H1 (cell line): ENCODE results near the gene RRP1. TPM values are rescaled to one million over a fixed set of nuclear protein-coding genes. Genes with fewer than 3 reads are reported as not detected.

ENCODE experiments used
- CTCF ChIA-PET: fragments of 300-600 bp; sonication (Branson Sonifier 250); formaldehyde crosslinking; loops from one replicate; lab custom pipeline; 2021; ENCODE audit not compliant: partially characterized antibody; lab: Charles Lee
- POLR2A ChIA-PET: fragments of 300-600 bp; sonication (Branson Sonifier 250); formaldehyde crosslinking; loops from one replicate; lab custom pipeline; 2021; ENCODE audit warnings: inconsistent platforms; ENCODE audit not compliant: partially characterized antibody; lab: Charles Lee
- DNase-seq, 2 experiments: peaks; one replicate each; pipeline versions ENCODE4 v3.0.0 to v3.0.0-alpha.2; 2010 to 2022; ENCODE audit warnings: low spot score in 2 of 2, low read depth in 1 of 2, mixed read lengths in 1 of 2
- FAIRE-seq: peaks from 2 replicates; lab custom pipeline; 2011; peaks lifted over from hg19 to GRCh38; lab: Jason Lieb, UNC
- H2AFZ ChIP-seq: 2 replicates; pipeline ENCODE4 v1.8.1; 2012; ENCODE audit warnings: low read length, inconsistent platforms
- H2AK5ac ChIP-seq: 2 replicates; pipeline ENCODE4 v1.6.1; 2013; ENCODE audit warnings: low read depth, low read length
- H2BK120ac ChIP-seq: replicated peaks from 2 replicates; pipeline ENCODE3; 2013; ENCODE audit warnings: low read depth, low read length, inconsistent platforms
- H2BK12ac ChIP-seq: 2 replicates; pipeline ENCODE4 v1.6.1; 2013; ENCODE audit warnings: low read depth, low read length
- H2BK15ac ChIP-seq: 2 replicates; pipeline ENCODE4 v1.6.1; 2013; ENCODE audit warnings: low read length
- H2BK20ac ChIP-seq: 2 replicates; pipeline ENCODE4 v1.6.1; 2013; ENCODE audit warnings: low read length
- H2BK5ac ChIP-seq: 2 replicates; pipeline ENCODE4 v1.6.1; 2013; ENCODE audit warnings: low read depth, low read length
- H3K14ac ChIP-seq: 2 replicates; pipeline ENCODE4 v1.6.1; 2013; ENCODE audit warnings: inconsistent platforms; ENCODE audit not compliant: insufficient read length
- H3K18ac ChIP-seq: 2 replicates; pipeline ENCODE4 v1.6.1; 2013; ENCODE audit warnings: low read length; ENCODE audit errors: extremely low read depth
- H3K23ac ChIP-seq: 2 replicates; pipeline ENCODE4 v1.6.1; 2013; ENCODE audit warnings: inconsistent platforms; ENCODE audit not compliant: insufficient read length
- H3K23me2 ChIP-seq: 2 replicates; pipeline ENCODE4 v1.6.1; 2013; ENCODE audit warnings: low read depth, low read length
- H3K27ac ChIP-seq: 2 replicates; pipeline ENCODE4 v1.6.1; 2011; ENCODE audit warnings: low read depth, low read length, inconsistent platforms
- H3K27me3 ChIP-seq, 4 experiments: replicated peaks in 1 of 4; 1 replicate in 1 of 4; 2 replicates in 3 of 4; pipeline versions ENCODE4 v1.6.1 to v1.8.1; 2011 to 2013; ENCODE audit warnings: low read length in 3 of 4, mild to moderate bottlenecking in 3 of 4, inconsistent platforms in 2 of 4, mixed read lengths in 2 of 4, moderate library complexity in 1 of 4; ENCODE audit not compliant: control insufficient read depth in 3 of 4, insufficient read depth in 3 of 4; ENCODE audit errors: extremely low read depth in 1 of 4
- H3K36me3 ChIP-seq, 4 experiments: 2 replicates each; pipeline versions ENCODE4 v1.6.1 to v1.8.1; 2011 to 2013; ENCODE audit warnings: mild to moderate bottlenecking in 4 of 4, low read length in 3 of 4, moderate library complexity in 2 of 4, control low read depth in 1 of 4, inconsistent platforms in 1 of 4; ENCODE audit not compliant: insufficient read depth in 4 of 4, control insufficient read depth in 2 of 4
- H3K4ac ChIP-seq: replicated peaks from 2 replicates; pipeline ENCODE3; 2013; ENCODE audit warnings: low read length, low read depth, mixed read lengths, inconsistent platforms; ENCODE audit not compliant: insufficient read length
- H3K4me1 ChIP-seq, 4 experiments: replicated peaks in 1 of 4; 1 replicate in 1 of 4; 2 replicates in 3 of 4; pipeline versions ENCODE4 v1.6.1 to v1.8.1; 2011 to 2013; ENCODE audit warnings: low read length in 3 of 4, inconsistent platforms in 2 of 4, mixed read lengths in 1 of 4; ENCODE audit not compliant: insufficient read depth in 4 of 4, control insufficient read depth in 3 of 4
- H3K4me2 ChIP-seq, 2 experiments: 2 replicates each; pipeline versions ENCODE4 v1.6.1 to v1.8.1; 2011 to 2013; ENCODE audit warnings: low read depth in 2 of 2, low read length in 2 of 2, control low read depth in 1 of 2, inconsistent platforms in 1 of 2, mild to moderate bottlenecking in 1 of 2; ENCODE audit not compliant: insufficient read depth in 1 of 2
- H3K4me3 ChIP-seq, 4 experiments: fragments of 200-600, 300-600 bp in 1 of 4; sonication (generic), shearing (Covaris generic), sonication (Bioruptor Twin) in 1 of 4; 2 replicates each; pipeline versions ENCODE4 v1.5.1 to v1.8.1; 2011 to 2016; ENCODE audit warnings: low read length in 4 of 4, low read depth in 3 of 4, control low read depth in 2 of 4, inconsistent platforms in 2 of 4, mild to moderate bottlenecking in 2 of 4, mixed read lengths in 1 of 4, moderate library complexity in 1 of 4; ENCODE audit not compliant: insufficient read depth in 2 of 4; ENCODE audit errors: extremely low read depth in 1 of 4
- H3K56ac ChIP-seq: replicated peaks from 2 replicates; pipeline ENCODE3; 2013; ENCODE audit warnings: low read depth, mild to moderate bottlenecking, mixed read lengths, low read length, inconsistent platforms; ENCODE audit not compliant: insufficient read length
- H3K79me1 ChIP-seq: 2 replicates; pipeline ENCODE4 v1.6.1; 2013; ENCODE audit warnings: low read depth, low read length, control low read depth
- H3K79me2 ChIP-seq, 2 experiments: 2 replicates each; pipeline versions ENCODE4 v1.6.1 to v1.8.1; 2012 to 2013; ENCODE audit warnings: low read length in 2 of 2, mild to moderate bottlenecking in 2 of 2, inconsistent platforms in 1 of 2; ENCODE audit not compliant: insufficient read depth in 2 of 2, control insufficient read depth in 1 of 2
- H3K9ac ChIP-seq, 4 experiments: replicated peaks in 1 of 4; 1 replicate in 1 of 4; 2 replicates in 3 of 4; pipeline versions ENCODE4 v1.6.1 to v1.8.1; 2011 to 2013; ENCODE audit warnings: low read depth in 3 of 4, low read length in 3 of 4, control low read depth in 2 of 4, mild to moderate bottlenecking in 2 of 4, moderate library complexity in 2 of 4, inconsistent platforms in 1 of 4; ENCODE audit errors: extremely low read depth in 1 of 4
- H3K9me3 ChIP-seq, 2 experiments: 2 replicates each; pipeline versions ENCODE4 v1.6.1 to v1.8.1; 2012 to 2013; ENCODE audit warnings: mild to moderate bottlenecking in 2 of 2, moderate library complexity in 2 of 2, control low read depth in 1 of 2, inconsistent platforms in 1 of 2, low read depth in 1 of 2, low read length in 1 of 2, mixed read lengths in 1 of 2; ENCODE audit not compliant: insufficient read depth in 2 of 2
- H4K20me1 ChIP-seq, 2 experiments: replicated peaks in 1 of 2; 2 replicates each; pipeline versions ENCODE3 to v1.8.1; 2011 to 2013; ENCODE audit warnings: inconsistent platforms in 2 of 2, low read length in 2 of 2, mild to moderate bottlenecking in 1 of 2; ENCODE audit not compliant: insufficient read depth in 2 of 2, control insufficient read depth in 1 of 2
- H4K5ac ChIP-seq: 2 replicates; pipeline ENCODE4 v1.6.1; 2013; ENCODE audit warnings: low read length, low read depth, mixed read lengths, inconsistent platforms; ENCODE audit not compliant: insufficient read length
- H4K8ac ChIP-seq: 2 replicates; pipeline ENCODE4 v1.8.0; 2013; ENCODE audit warnings: mild to moderate bottlenecking, moderate library complexity, low read length, inconsistent platforms; ENCODE audit not compliant: insufficient read depth; ENCODE audit errors: extremely low read depth
- H4K91ac ChIP-seq: replicated peaks from 2 replicates; pipeline ENCODE3; 2013; ENCODE audit warnings: low read length, mixed read lengths, inconsistent platforms; ENCODE audit not compliant: insufficient read length
- BCL11A ChIP-seq, 2 experiments: IDR thresholded peaks; one replicate each; pipeline ENCODE4 v1.6.1; 2011; ENCODE audit warnings: low read depth in 2 of 2, low read length in 2 of 2, mild to moderate bottlenecking in 2 of 2
- HDAC6 ChIP-seq: IDR thresholded peaks from one replicate; pipeline ENCODE4 v1.7.1; 2012; ENCODE audit warnings: low read depth, mild to moderate bottlenecking, inconsistent platforms, low read length, moderate library complexity
- JUN ChIP-seq: IDR thresholded peaks from 2 replicates; pipeline ENCODE4 v1.6.1; 2011; ENCODE audit warnings: low read depth, mild to moderate bottlenecking, improper control_type of control experiment, low read length
- JUND ChIP-seq: IDR thresholded peaks from 2 replicates; pipeline ENCODE4 v1.6.1; 2011; ENCODE audit warnings: mild to moderate bottlenecking, improper control_type of control experiment, low read length
- MAFK ChIP-seq: IDR thresholded peaks from 2 replicates; pipeline ENCODE4 v1.6.1; 2012; ENCODE audit warnings: low read depth, mild to moderate bottlenecking, improper control_type of control experiment, low read length
- POLR2AphosphoS5 ChIP-seq: IDR thresholded peaks from 2 replicates; pipeline ENCODE4 v1.6.1; 2011; ENCODE audit warnings: low read depth, low read length
- RFX5 ChIP-seq: IDR thresholded peaks from 2 replicates; pipeline ENCODE4 v1.6.1; 2011; ENCODE audit warnings: low read depth, low read length, improper control_type of control experiment, borderline replicate concordance
- SIX5 ChIP-seq: IDR thresholded peaks from 2 replicates; pipeline ENCODE4 v1.6.1; 2011; ENCODE audit warnings: mild to moderate bottlenecking, low read depth, low read length
- SUZ12 ChIP-seq: fragments of 200-600 bp; sonication (generic); IDR thresholded peaks from 2 replicates; pipeline ENCODE4 v1.6.1; 2012; ENCODE audit warnings: mild to moderate bottlenecking, inconsistent platforms, low read length, moderate library complexity, mixed read lengths
- TCF12 ChIP-seq: IDR thresholded peaks from 2 replicates; pipeline ENCODE4 v1.6.1; 2011; ENCODE audit warnings: low read depth, mild to moderate bottlenecking, low read length
- WGBS, 2 experiments: shearing (Covaris generic) in 1 of 2; methylation state at CpG; one replicate each; pipeline versions ENCODE4 v1.1.6 to v1.1.7; 2013 to 2015; ENCODE audit warnings: low lambda C conversion rate in 2 of 2, mixed read lengths in 2 of 2, inconsistent platforms in 1 of 2, low coverage in 1 of 2, missing lambda C conversion rate in 1 of 2; ENCODE audit not compliant: insufficient replicate concordance in 2 of 2, insufficient coverage in 1 of 2, insufficient read length in 1 of 2; ENCODE audit errors: extremely low coverage in 1 of 2, missing lambda C conversion rate in 1 of 2; 5-methylcytosine and 5-hydroxymethylcytosine counted together
- polyA plus RNA-seq, 7 experiments: library from polyadenylated mRNA; depleted of rRNA in 3 of 7; stranded (reverse) in 5 of 7; unstranded in 2 of 7; fragments of >200 nt in 5 of 7; fragments of 200-250 nt in 2 of 7; gene quantifications; 1 replicate in 5 of 7; 2 replicates in 1 of 7; 4 replicates in 1 of 7; pipeline versions ENCODE4 v1.2.1 to v1.2.3, GENCODE V29; 2011 to 2013; ENCODE audit warnings: missing spikeins in 2 of 7, mixed read lengths in 2 of 7
- total RNA-seq: library from RNA; stranded (reverse); fragmentation: NEBNext Ultra II Directional; extraction: Animal tissue kit (Norgen Biotek cat#: 25700); gene quantifications from 2 replicates; pipeline ENCODE4 v1.2.1, GENCODE V29; 2021

RRP1 gene
- total and polyA plus RNA-seq, 2 of the 8 experiments (the other 6 are each of a cell fraction or from before 2014, with no cell fraction given) = 11.6 to 55.2 TPM

GRCh38 chr21:43750339-43751033 is 38.9 kb upstream of the RRP1 start:
- H3K14ac ChIP-seq = no peak overlapping the region
- no peak overlapping the region for H3K23ac ChIP-seq
- no peak overlapping the region; the same call in 1 of the 2 replicates for H2BK5ac ChIP-seq
- ChIA-PET CTCF (no interaction called here), POLR2A (interaction anchor here (0.9 to 3.8 kb wide), 4 partner anchors 10 to 89 kb away, joined by 3 to 15 read pairs (median 4); no protein-coding TSS in a partner anchor)
- no peak overlapping the region for H2AK5ac ChIP-seq
- H3K23me2 ChIP-seq = no peaks in the 10 kb centered on the region
- H2BK20ac ChIP-seq = no peak overlapping the region
- H2BK120ac ChIP-seq = no peak overlapping the region
- no peak overlapping the region for H3K4ac ChIP-seq
- H3K18ac ChIP-seq = no peak overlapping the region
- H3K4me2 ChIP-seq = no peak overlapping the region
- TF ChIP-seq JUN = no peak
- TF ChIP-seq SIX5 = no peak
- no peak for TF ChIP-seq RFX5
- no peak for TF ChIP-seq JUND
- no peak for TF ChIP-seq TCF12
- TF ChIP-seq BCL11A (IDR thresholded peaks at IDR 0.05; ENCODE audit: low read depth in 2 of 2, low read length in 2 of 2) = no peak
- no peak for TF ChIP-seq SUZ12
- TF ChIP-seq POLR2AphosphoS5 = no peak
- TF ChIP-seq HDAC6 = no peak
- TF ChIP-seq MAFK = no peak
- H3K79me2 ChIP-seq = no peaks in the 10 kb centered on the region
- peaks cover 2% of the 10 kb centered on the region; the same call in 1 of the 2 replicates for H3K79me1 ChIP-seq
- H2BK15ac ChIP-seq = no peak overlapping the region
- no peak overlapping the region for H3K9ac ChIP-seq
- FAIRE-seq (no peak), DNase-seq (no peak)
- no peaks in the 10 kb centered on the region for H3K4me1 ChIP-seq
- peaks cover 2 to 28% (median 14%) of the 10 kb centered on the region in 4 experiments; a peak in 7 of 8 replicates for H3K36me3 ChIP-seq
- WGBS, 2 experiments = 81% methylated on average over 28 of the region's 28 CpGs; no CpG with 5 or more reads in 1 of the 2 experiments
- H3K27ac ChIP-seq = no peak overlapping the region; the same call in 1 of the 2 replicates
- H4K8ac ChIP-seq = 0 out of 2 replicates have a peak overlapping the region, but pooled peaks have one; percentile 35
- no peak overlapping the region for H2AFZ ChIP-seq
- H2BK12ac ChIP-seq = no peak overlapping the region
- no peaks in the 10 kb centered on the region for H3K9me3 ChIP-seq
- no peak overlapping the region for H3K4me3 ChIP-seq
- H4K5ac ChIP-seq = no peak overlapping the region
- H3K27me3 ChIP-seq = no peaks in the 10 kb centered on the region
- H4K91ac ChIP-seq = no peak overlapping the region
- no peak overlapping the region for H3K56ac ChIP-seq
- peaks cover 2 to 12% of the 10 kb centered on the region in 2 experiments for H4K20me1 ChIP-seq
